HCT116 (cell line): ENCODE results near the gene VSX2.

Experiments used
- CTCF ChIP-seq, 3 experiments: fragments of 200-600 bp in 1 of 3; sonication (generic) in 1 of 3; IDR thresholded peaks in 2 of 3; conservative IDR thresholded peaks in 1 of 3; 2 replicates each; pipeline ENCODE4 v1.5.1; 2012 to 2017; ENCODE audit warnings: low read depth in 2 of 3, low read length in 2 of 3, antibody characterized with exemption in 1 of 3, borderline replicate concordance in 1 of 3, control low read depth in 1 of 3, mild to moderate bottlenecking in 1 of 3, mixed read lengths in 1 of 3, mixed run types in 1 of 3, moderate library complexity in 1 of 3; ENCODE audit not compliant: insufficient read depth in 1 of 3
- EZH2 ChIP-seq: fragments of 200-600 bp; sonication (generic); IDR thresholded peaks from 2 replicates; pipeline ENCODE4 v1.6.1; 2017; ENCODE audit warnings: antibody characterized with exemption, mixed run types
- MAX ChIP-seq: IDR thresholded peaks from 2 replicates; pipeline ENCODE4 v1.6.1; 2012
- POLR2A ChIP-seq: IDR thresholded peaks from 2 replicates; pipeline ENCODE4 v1.7.0; 2011; ENCODE audit warnings: borderline replicate concordance; ENCODE audit not compliant: insufficient read depth, insufficient read length; ENCODE audit errors: extremely low read depth
- RAD21 ChIP-seq: IDR thresholded peaks from 2 replicates; pipeline ENCODE4 v1.6.1; 2012; ENCODE audit warnings: low read depth, mild to moderate bottlenecking
- REST ChIP-seq: IDR thresholded peaks from 2 replicates; pipeline ENCODE4 v1.6.1; 2012; ENCODE audit warnings: low read depth

GRCh38 chr14:74290415-74290814, 51.2 kb downstream of the VSX2 start:
- TF ChIP-seq POLR2A = no peak
- no peak for TF ChIP-seq MAX
- peak; percentile 42 to 59 (median 56); a peak in 5 of 6 replicates for TF ChIP-seq CTCF (IDR thresholded peaks at IDR 0.05 in 2 of 3, conservative IDR thresholded peaks at IDR 0.05 in 1 of 3; ENCODE audit: borderline replicate concordance in 1 of 3, insufficient read depth in 1 of 3, low read depth in 2 of 3, low read length in 2 of 3)
- no peak for TF ChIP-seq REST
- TF ChIP-seq RAD21 = peak; percentile 34; the same call in 1 of the 2 replicates
- no peak for TF ChIP-seq EZH2
